Measurements from ENCODE around the gene RTTN. TPM values are rescaled to one million over a fixed set of nuclear protein-coding genes. Genes with fewer than 3 reads are reported as not detected.
"Not testable (repeated sequence)": the region's sequence is repeated elsewhere in the genome, so short reads cannot be mapped to it uniquely, and the experiment has no call there.

The RTTN gene
- total RNA-seq, 4 donors from 2014 or later = 23.7 to 38.7 (median 25.4) TPM

DNA sequence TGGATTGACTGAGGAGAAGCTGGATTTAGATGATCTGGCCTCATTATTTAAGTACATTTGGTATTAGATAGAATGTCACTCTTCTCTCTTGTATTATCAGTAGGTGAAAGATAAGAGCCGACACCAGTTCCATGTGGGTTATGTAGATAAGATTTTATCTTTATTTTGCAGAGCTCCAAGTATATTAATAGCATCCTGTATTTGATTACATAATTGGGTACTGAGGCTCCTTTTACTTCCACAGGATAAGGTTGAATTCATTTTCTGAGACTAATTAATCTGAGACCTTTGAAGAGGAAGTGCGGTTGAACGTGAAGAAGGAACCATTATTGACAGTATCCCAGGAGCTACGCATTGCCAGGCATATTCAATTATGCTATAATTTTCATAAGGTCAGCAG lies 225.0 kb downstream of the RTTN start:
- no peaks in the 10 kb centered on the region for H3K27me3 ChIP-seq
- no peaks in the 10 kb centered on the region for H3K4me1 ChIP-seq
- 70 to 73% methylated on average over 4 of the region's 4 CpGs for WGBS, 2 donors
- H3K27ac ChIP-seq = no peak overlapping the region
- no peak for DNase-seq (ENCODE audit: low spot score in 2 of 2)
- no peak for TF ChIP-seq EP300 (IDR thresholded peaks at IDR 0.05)
- TF ChIP-seq POLR2A (IDR thresholded peaks at IDR 0.05) = no peak
- TF ChIP-seq, protein P1, sequence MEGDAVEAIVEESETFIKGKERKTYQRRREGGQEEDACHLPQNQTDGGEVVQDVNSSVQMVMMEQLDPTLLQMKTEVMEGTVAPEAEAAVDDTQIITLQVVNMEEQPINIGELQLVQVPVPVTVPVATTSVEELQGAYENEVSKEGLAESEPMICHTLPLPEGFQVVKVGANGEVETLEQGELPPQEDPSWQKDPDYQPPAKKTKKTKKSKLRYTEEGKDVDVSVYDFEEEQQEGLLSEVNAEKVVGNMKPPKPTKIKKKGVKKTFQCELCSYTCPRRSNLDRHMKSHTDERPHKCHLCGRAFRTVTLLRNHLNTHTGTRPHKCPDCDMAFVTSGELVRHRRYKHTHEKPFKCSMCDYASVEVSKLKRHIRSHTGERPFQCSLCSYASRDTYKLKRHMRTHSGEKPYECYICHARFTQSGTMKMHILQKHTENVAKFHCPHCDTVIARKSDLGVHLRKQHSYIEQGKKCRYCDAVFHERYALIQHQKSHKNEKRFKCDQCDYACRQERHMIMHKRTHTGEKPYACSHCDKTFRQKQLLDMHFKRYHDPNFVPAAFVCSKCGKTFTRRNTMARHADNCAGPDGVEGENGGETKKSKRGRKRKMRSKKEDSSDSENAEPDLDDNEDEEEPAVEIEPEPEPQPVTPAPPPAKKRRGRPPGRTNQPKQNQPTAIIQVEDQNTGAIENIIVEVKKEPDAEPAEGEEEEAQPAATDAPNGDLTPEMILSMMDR (IDR thresholded peaks at IDR 0.05) = no peak
- peaks cover 0 to 28% (median 3%) of the 10 kb centered on the region in 4 donors for H3K9me3 ChIP-seq
- no peak overlapping the region for H3K4me3 ChIP-seq
- H3K36me3 ChIP-seq = peaks cover 0 to 61% (median 0%) of the 10 kb centered on the region in 3 donors

DNA sequence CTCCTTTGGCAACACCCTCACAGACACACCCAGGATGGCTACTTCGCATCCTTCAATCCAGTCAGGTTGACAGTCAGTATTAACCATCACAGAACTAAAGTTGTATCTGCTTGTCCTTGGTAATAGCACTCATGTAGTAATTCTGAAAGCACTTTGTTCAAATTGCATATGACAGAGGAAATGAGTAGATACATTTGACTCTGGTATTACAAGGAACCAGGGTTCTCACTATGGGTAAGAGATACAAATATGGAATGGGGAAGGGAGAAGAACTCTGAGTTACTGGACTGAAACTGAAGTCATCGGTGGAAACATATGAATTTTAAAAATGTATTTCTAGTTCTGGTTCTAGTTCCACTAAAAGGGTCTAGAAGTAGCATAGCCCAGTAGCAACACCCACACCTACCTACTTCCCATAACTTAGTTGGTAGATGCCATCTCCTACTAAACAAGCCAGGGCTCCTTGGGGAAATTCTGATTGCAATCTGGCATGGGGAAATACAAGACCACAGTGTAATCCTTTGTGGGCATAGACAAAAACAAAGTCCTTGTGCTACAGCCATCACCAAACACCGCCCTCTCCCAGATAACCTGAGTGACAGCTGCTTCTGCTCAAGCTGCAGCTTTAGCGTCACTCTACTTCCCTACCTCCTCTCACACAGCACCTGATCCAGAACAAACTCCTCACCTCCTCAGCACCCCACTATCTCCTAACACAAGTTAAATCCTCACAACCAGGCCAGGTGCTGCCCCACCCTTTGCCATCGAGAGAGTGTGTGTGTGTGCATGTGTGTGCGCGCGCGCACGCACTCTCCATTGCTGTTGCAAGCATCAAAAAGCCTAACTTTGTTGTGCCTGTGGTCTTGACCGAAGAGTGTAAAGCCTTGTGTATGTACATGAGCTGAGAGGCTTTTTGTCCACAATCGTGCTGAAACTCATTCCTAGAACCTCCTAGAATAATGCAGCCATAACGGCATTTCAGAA lies 226.5 kb downstream of the RTTN start:
- Histone ChIP-seq H3K4me1 (no peaks in the 10 kb centered on the region), H3K36me3 (peaks cover 0 to 48% (median 0%) of the 10 kb centered on the region in 3 donors), H3K4me3 (no peak overlapping the region), H3K9me3 (peaks cover 0 to 32% (median 3%) of the 10 kb centered on the region in 4 donors), H3K27me3 (no peaks in the 10 kb centered on the region), H3K27ac (no peak overlapping the region)
- 90% methylated on average over 13 of the region's 13 CpGs for whole genome bisulfite sequencing, 2 donors
- DNase-seq (ENCODE audit: low spot score in 2 of 2) = no peak
- TF ChIP-seq POLR2A (IDR thresholded peaks at IDR 0.05) (no peak), EP300 (IDR thresholded peaks at IDR 0.05) (no peak)
- TF ChIP-seq, protein P1 (IDR thresholded peaks at IDR 0.05) = no peak

DNA sequence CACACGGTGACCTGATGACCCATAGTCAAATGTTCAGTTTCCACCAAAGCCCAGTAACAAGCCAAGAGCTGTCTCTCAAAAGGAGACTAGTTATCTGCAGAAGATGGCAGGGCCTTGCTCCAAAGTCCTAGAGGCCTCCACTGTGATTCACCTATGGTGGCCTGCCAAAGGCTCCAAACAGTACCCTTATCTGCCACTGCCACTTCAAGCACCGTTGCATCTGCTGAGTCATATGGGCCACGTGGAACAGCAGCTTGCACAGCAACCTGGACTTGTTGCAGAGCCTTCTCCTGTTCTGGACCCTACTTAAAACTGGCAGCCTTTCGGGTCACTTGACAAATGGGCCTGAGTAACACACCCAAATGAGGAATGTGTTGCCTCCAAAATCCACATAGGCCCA lies 230.2 kb downstream of the RTTN start:
- H3K27ac ChIP-seq; H3K27me3 ChIP-seq; H3K4me1 ChIP-seq; DNase-seq (ENCODE audit: low spot score in 2 of 2); H3K4me3 ChIP-seq: not testable (repeated sequence)
- Histone ChIP-seq H3K36me3 (peaks cover 0 to 30% (median 0%) of the 10 kb centered on the region in 3 donors), H3K9me3 (peaks cover 0 to 36% (median 5%) of the 10 kb centered on the region in 4 donors)
- 94% methylated on average over 4 of the region's 4 CpGs for WGBS, 2 donors

DNA sequence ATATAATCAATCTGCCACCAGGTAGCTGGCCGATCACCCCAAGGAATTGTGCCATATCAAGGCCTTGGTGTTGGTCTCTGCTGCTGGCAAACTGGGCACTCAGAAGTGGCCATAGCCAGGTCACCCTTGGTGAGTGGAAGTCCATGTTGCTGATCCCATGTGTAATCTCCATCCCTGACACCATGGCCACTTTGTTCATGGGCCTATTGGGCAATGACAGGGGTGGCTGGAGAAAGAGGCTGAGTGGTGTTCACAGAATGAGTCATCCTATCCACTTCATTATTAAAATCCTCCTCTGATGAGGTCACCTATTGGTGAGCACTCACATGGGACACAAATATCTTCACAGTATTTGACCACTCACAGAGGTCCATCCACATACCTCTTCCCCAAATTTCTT lies 231.1 kb downstream of the RTTN start:
- H3K36me3 ChIP-seq = peaks cover 0 to 23% (median 0%) of the 10 kb centered on the region in 3 donors
- no peak for DNase-seq (ENCODE audit: low spot score in 2 of 2)
- H3K4me3 ChIP-seq = no peak overlapping the region
- H3K27ac ChIP-seq = no peak overlapping the region
- H3K27me3 ChIP-seq = no peaks in the 10 kb centered on the region
- peaks cover 0 to 36% (median 5%) of the 10 kb centered on the region in 4 donors for H3K9me3 ChIP-seq
- no peaks in the 10 kb centered on the region for H3K4me1 ChIP-seq
- WGBS, 2 donors = 88 to 100% methylated on average over 1 of the region's 1 CpG
- TF ChIP-seq EP300 (IDR thresholded peaks at IDR 0.05) = no peak
- TF ChIP-seq, protein P1 (IDR thresholded peaks at IDR 0.05) = no peak
- TF ChIP-seq POLR2A (IDR thresholded peaks at IDR 0.05) = no peak

DNA sequence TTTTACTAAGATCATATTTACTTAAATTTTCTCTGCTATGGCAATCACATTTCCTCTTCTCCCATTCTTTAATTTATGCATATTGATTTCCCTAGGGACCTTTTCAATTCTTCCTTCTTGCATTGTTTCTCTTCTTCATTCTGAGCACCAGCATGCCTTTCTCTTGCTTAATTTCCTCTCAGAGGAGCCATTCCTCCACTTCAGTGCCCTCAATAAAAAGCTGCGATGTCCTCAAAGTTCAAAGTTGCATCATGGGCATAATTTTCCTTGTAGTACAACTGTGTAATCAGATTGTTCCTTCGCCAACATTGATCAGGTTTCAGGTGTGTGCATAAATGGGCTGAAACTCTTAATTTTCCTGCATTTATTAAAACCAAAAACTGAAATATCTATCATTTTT lies 236.0 kb downstream of the RTTN start:
- Histone ChIP-seq H3K27me3 (no peaks in the 10 kb centered on the region), H3K4me1 (no peaks in the 10 kb centered on the region), H3K36me3 (no peaks in the 10 kb centered on the region), H3K27ac (no peak overlapping the region), H3K4me3 (no peak overlapping the region), H3K9me3 (peaks cover 0 to 5% (median 2%) of the 10 kb centered on the region in 4 donors)
- WGBS, 2 donors = 81 to 89% methylated on average over 2 of the region's 2 CpGs
- TF ChIP-seq EP300 (IDR thresholded peaks at IDR 0.05) = no peak
- TF ChIP-seq, protein P1 (IDR thresholded peaks at IDR 0.05) = no peak
- no peak for TF ChIP-seq POLR2A (IDR thresholded peaks at IDR 0.05)
- no peak for DNase-seq (ENCODE audit: low spot score in 2 of 2)
